WI38 (cell line): Measurements from ENCODE around the gene SPPL2B.

Experiments
- H3K4me3 ChIP-seq: 2 replicates; pipeline ENCODE4 v1.5.1; 2011; ENCODE audit warnings: low read depth, mild to moderate bottlenecking, control low read depth, low read length
- CTCF ChIP-seq: IDR thresholded peaks from 2 replicates; pipeline ENCODE4 v1.5.1; 2012; ENCODE audit warnings: low read depth, mild to moderate bottlenecking, control low read depth, low read length

SPPL2B gene

GRCh38 chr19:2339644-2340310, 11.3 kb downstream of the SPPL2B start:
- TF ChIP-seq CTCF = no peak
- no peak overlapping the region for H3K4me3 ChIP-seq

- TF ChIP-seq CTCF = no peak
- no peak overlapping the region for H3K4me3 ChIP-seq
Observed at GRCh38 chr19:2340496-2341243, 12.2 kb downstream of the SPPL2B start.

- no peak for TF ChIP-seq CTCF
- H3K4me3 ChIP-seq = no peak overlapping the region
Observed at GRCh38 chr19:2341244-2341751, 12.8 kb downstream of the SPPL2B start.

- TF ChIP-seq CTCF = no peak
- no peak overlapping the region for H3K4me3 ChIP-seq
Observed at GRCh38 chr19:2341982-2342381, 13.5 kb downstream of the SPPL2B start.

GRCh38 chr19:2342656-2343288, 14.3 kb downstream of the SPPL2B start:
- no peak for TF ChIP-seq CTCF

GRCh38 chr19:2343289-2343982, 15.0 kb downstream of the SPPL2B start:
- TF ChIP-seq CTCF = no peak

More at GRCh38 chr19:2342656-2343288, 14.3 kb downstream of the SPPL2B start:
- no peak overlapping the region for H3K4me3 ChIP-seq

More at GRCh38 chr19:2343289-2343982, 15.0 kb downstream of the SPPL2B start:
- no peak overlapping the region for H3K4me3 ChIP-seq
